Colonic mucosa (tissue), 4 donors: Measurements from ENCODE around the gene CMIP. TPM values are rescaled to one million over a fixed set of nuclear protein-coding genes. Genes with fewer than 3 reads are reported as not detected.

Source experiments
- DNase-seq: peaks from one replicate; pipeline ENCODE4 v3.0.0-alpha.2; 2020
- H3K27ac ChIP-seq: fragments of 200-600 bp; one replicate; pipeline ENCODE4 v1.8.0; 2021
- H3K27me3 ChIP-seq: fragments of 200-600 bp; one replicate; pipeline ENCODE4 v1.8.0; 2021
- H3K36me3 ChIP-seq: fragments of 200-600 bp; one replicate; pipeline ENCODE4 v1.8.0; 2021
- H3K4me1 ChIP-seq: fragments of 200-600 bp; one replicate; pipeline ENCODE4 v1.8.0; 2021; ENCODE audit warnings: mild to moderate bottlenecking
- H3K4me3 ChIP-seq: fragments of 200-600 bp; one replicate; pipeline ENCODE4 v1.8.0; 2021
- H3K9ac ChIP-seq, 2 donors: one replicate each; pipeline ENCODE4 v1.7.0; 2013; ENCODE audit warnings: control low read depth in 2 of 2, low read depth in 2 of 2, low read length in 2 of 2
- H3K9me3 ChIP-seq: fragments of 200-600 bp; one replicate; pipeline ENCODE4 v1.8.0; 2021
- CTCF ChIP-seq: fragments of 200-600 bp; IDR thresholded peaks from one replicate; pipeline ENCODE4 v1.8.0; 2022; ENCODE audit warnings: antibody characterized with exemption, mild to moderate bottlenecking
- intact Hi-C: fragments of 100-400 bp; cut with DNase I; formaldehyde crosslinking; loops from one replicate; pipeline ENCODE4 v1.14.1; 2022
- total RNA-seq, 2 donors: library from RNA; stranded (reverse); fragmentation: NEBNext Ultra II Directional in 1 of 2; extraction: Animal tissue kit (Norgen Biotek cat#: 25700) in 1 of 2; gene quantifications; one replicate each; pipeline ENCODE4 v1.2.1, GENCODE V29; 2021
- donor health status: healthy.
- donor health status: DM: no; HTN: no; CAD: no.
- donor health status: DM: no; HTN: no; CAD: no.

Gene CMIP
- total RNA-seq, 2 donors from 2014 or later, result 83.4 to 107 TPM

GRCh38 chr16:81408409-81408950 is 36.1 kb upstream of the CMIP start:
- Histone ChIP-seq H3K36me3 (no peaks in the 10 kb centered on the region), H3K27ac (no peak overlapping the region), H3K9me3 (no peaks in the 10 kb centered on the region), H3K9ac (no peak overlapping the region), H3K4me1 (peaks cover 4% of the 10 kb centered on the region), H3K27me3 (no peaks in the 10 kb centered on the region), H3K4me3 (no peak overlapping the region)
- intact Hi-C loops, result no loop called here
- DNase-seq, result no peak
- no peak for TF ChIP-seq CTCF

- Histone ChIP-seq H3K4me1 (no peaks in the 10 kb centered on the region), H3K36me3 (no peaks in the 10 kb centered on the region), H3K4me3 (no peak overlapping the region), H3K9me3 (no peaks in the 10 kb centered on the region), H3K27me3 (no peaks in the 10 kb centered on the region), H3K27ac (no peak overlapping the region), H3K9ac (no peak overlapping the region)
- intact Hi-C loops, result no loop called here
- TF ChIP-seq CTCF, result no peak
- no peak for DNase-seq
Observed at GRCh38 chr16:81409016-81409556, 35.5 kb upstream of the CMIP start.

- no peak for DNase-seq
- no peaks in the 10 kb centered on the region for H3K36me3 ChIP-seq
- no peaks in the 10 kb centered on the region for H3K27me3 ChIP-seq
- H3K9ac ChIP-seq, result no peak overlapping the region
- no peaks in the 10 kb centered on the region for H3K9me3 ChIP-seq
- intact Hi-C loops, result no loop called here
- no peak overlapping the region for H3K27ac ChIP-seq
- H3K4me1 ChIP-seq, result no peaks in the 10 kb centered on the region
- no peak for TF ChIP-seq CTCF
- no peak overlapping the region for H3K4me3 ChIP-seq
Observed at GRCh38 chr16:81410643-81411293, 33.8 kb upstream of the CMIP start.

GRCh38 chr16:81413245-81413990 is 31.2 kb upstream of the CMIP start:
- H3K4me3 ChIP-seq, result no peak overlapping the region
- intact Hi-C loops, result no loop called here

More at GRCh38 chr16:81413245-81413990, 31.2 kb upstream of the CMIP start:
- no peak for TF ChIP-seq CTCF
- Histone ChIP-seq H3K36me3 (no peaks in the 10 kb centered on the region), H3K4me1 (no peaks in the 10 kb centered on the region), H3K27me3 (no peaks in the 10 kb centered on the region), H3K9me3 (no peaks in the 10 kb centered on the region), H3K9ac (no peak overlapping the region), H3K27ac (no peak overlapping the region)
- no peak for DNase-seq
